ENCODE results near the gene LRCOL1.
"Not testable (repeated sequence)": the region's sequence is repeated elsewhere in the genome, so short reads cannot be mapped to it uniquely, and the experiment has no call there.

Gene LRCOL1

GRCh38 chr12:132603240-132604150 lies 6.9 kb downstream of the LRCOL1 start:
- H3K4me3 ChIP-seq (ENCODE audit: low read depth, low read length) = no peak overlapping the region

GRCh38 chr12:132602572-132603239 lies 7.7 kb downstream of the LRCOL1 start:
- no peak overlapping the region for H3K4me3 ChIP-seq (ENCODE audit: low read depth, low read length)

- no peak overlapping the region for H3K4me3 ChIP-seq (ENCODE audit: low read depth, low read length)
Measured at GRCh38 chr12:132601171-132601883, 9.1 kb downstream of the LRCOL1 start.

- H3K4me3 ChIP-seq (ENCODE audit: low read depth, low read length) = no peak overlapping the region
Measured at GRCh38 chr12:132600048-132601032, 10.0 kb downstream of the LRCOL1 start.

- H3K4me3 ChIP-seq (ENCODE audit: low read depth, low read length) = not testable (repeated sequence)
Measured at GRCh38 chr12:132599502-132599901, 10.9 kb downstream of the LRCOL1 start.

GRCh38 chr12:132597333-132598316 lies 12.8 kb downstream of the LRCOL1 start:
- no peak overlapping the region for H3K4me3 ChIP-seq (ENCODE audit: low read depth, low read length)

GRCh38 chr12:132596016-132596415 lies 14.4 kb downstream of the LRCOL1 start:
- H3K4me3 ChIP-seq (ENCODE audit: low read depth, low read length) = no peak overlapping the region

GRCh38 chr12:132595183-132595582 lies 15.2 kb downstream of the LRCOL1 start:
- no peak overlapping the region for H3K4me3 ChIP-seq (ENCODE audit: low read depth, low read length)

GRCh38 chr12:132593938-132594358 lies 16.4 kb downstream of the LRCOL1 start:
- no peak overlapping the region for H3K4me3 ChIP-seq (ENCODE audit: low read depth, low read length)

GRCh38 chr12:132593521-132593920 lies 16.9 kb downstream of the LRCOL1 start:
- no peak overlapping the region for H3K4me3 ChIP-seq (ENCODE audit: low read depth, low read length)

GRCh38 chr12:132593071-132593470 lies 17.3 kb downstream of the LRCOL1 start:
- H3K4me3 ChIP-seq (ENCODE audit: low read depth, low read length) = no peak overlapping the region

GRCh38 chr12:132592282-132592970 lies 18.0 kb downstream of the LRCOL1 start:
- H3K4me3 ChIP-seq (ENCODE audit: low read depth, low read length) = no peak overlapping the region

- no peak overlapping the region for H3K4me3 ChIP-seq (ENCODE audit: low read depth, low read length)
Measured at GRCh38 chr12:132591107-132591935, 19.1 kb downstream of the LRCOL1 start.

- no peak overlapping the region for H3K4me3 ChIP-seq (ENCODE audit: low read depth, low read length)
Measured at GRCh38 chr12:132588821-132589669, 21.3 kb downstream of the LRCOL1 start.

GRCh38 chr12:132588319-132588718 lies 22.1 kb downstream of the LRCOL1 start:
- no peak overlapping the region for H3K4me3 ChIP-seq (ENCODE audit: low read depth, low read length)

- H3K4me3 ChIP-seq (ENCODE audit: low read depth, low read length) = no peak overlapping the region
Measured at GRCh38 chr12:132587781-132588180, 22.6 kb downstream of the LRCOL1 start.

GRCh38 chr12:132586929-132587328 lies 23.5 kb downstream of the LRCOL1 start:
- H3K4me3 ChIP-seq (ENCODE audit: low read depth, low read length) = no peak overlapping the region
